Measurements from ENCODE around the gene SELENOT. TPM values are rescaled to one million over a fixed set of nuclear protein-coding genes. Genes with fewer than 3 reads are reported as not detected.

Gene SELENOT
- polyA plus RNA-seq, 3 donors: 210 to 549 (median 492) TPM

GRCh38 chr3:150611666-150612065 is 8.5 kb downstream of the SELENOT start:
- no peaks in the 10 kb centered on the region for H3K9me3 ChIP-seq (replicated peaks in 1 of 2; ENCODE audit: control insufficient read depth in 1 of 2, insufficient read depth in 1 of 2, low read length in 2 of 2)
- H3K9ac ChIP-seq (ENCODE audit: insufficient read depth, low read length, poor library complexity, severe bottlenecking): no peak overlapping the region
- H3K27ac Mint-ChIP-seq: no peak overlapping the region
- no peak overlapping the region for H3K4me3 Mint-ChIP-seq
- H3K36me3 ChIP-seq (replicated peaks in 1 of 2; ENCODE audit: control insufficient read depth in 1 of 2, insufficient read depth in 2 of 2, low read length in 2 of 2): peaks cover 13 to 32% of the 10 kb centered on the region in 2 donors
- peaks cover 41% of the 10 kb centered on the region for H3K4me1 Mint-ChIP-seq
- H2AFZ ChIP-seq (ENCODE audit: insufficient read depth, low read depth, low read length, poor library complexity, severe bottlenecking): no peak overlapping the region
- H3K36me3 Mint-ChIP-seq: peaks cover 25 to 36% of the 10 kb centered on the region in 2 donors
- no peaks in the 10 kb centered on the region for H3K27me3 Mint-ChIP-seq (ENCODE audit: low read depth in 3 of 3)
- no peaks in the 10 kb centered on the region for H3K27me3 ChIP-seq (ENCODE audit: control insufficient read depth in 2 of 2, insufficient read depth in 2 of 2, low read length in 2 of 2)
- no peak for TF ChIP-seq CTCF (IDR thresholded peaks at IDR 0.05)
- no peak overlapping the region for H3K27ac ChIP-seq (ENCODE audit: low read depth in 1 of 2, low read length in 2 of 2)
- no peak for DNase-seq
- H3K79me2 ChIP-seq (ENCODE audit: insufficient read depth, low read length): peaks cover 81% of the 10 kb centered on the region
- H3K4me3 ChIP-seq (replicated peaks in 1 of 3; ENCODE audit: low read depth in 2 of 3, low read length in 3 of 3): no peak overlapping the region
- peaks cover 10 to 27% of the 10 kb centered on the region in 2 donors for H3K4me1 ChIP-seq (ENCODE audit: control insufficient read depth in 1 of 2, insufficient read depth in 2 of 2, low read length in 2 of 2)
- WGBS (ENCODE audit: insufficient coverage): 98% methylated on average over 34 of the region's 34 CpGs
- no peak overlapping the region for H3K4me2 ChIP-seq (replicated peaks; ENCODE audit: extremely low read depth, low read length, poor library complexity, severe bottlenecking)
- intact Hi-C loops (cut with micrococcal nuclease): no loop called here
- H4K20me1 ChIP-seq (ENCODE audit: insufficient read depth, low read length): peaks cover 80% of the 10 kb centered on the region
- H3K9me3 Mint-ChIP-seq: peaks cover 0 to 2% (median 0%) of the 10 kb centered on the region in 7 donors

- intact Hi-C loops (cut with micrococcal nuclease): no loop called here
- Mint-ChIP-seq H3K27ac (no peak overlapping the region), H3K4me3 (no peak overlapping the region), H3K4me1 (peaks cover 37% of the 10 kb centered on the region), H3K27me3 (ENCODE audit: low read depth in 3 of 3) (no peaks in the 10 kb centered on the region), H3K9me3 (peaks cover 0 to 2% (median 0%) of the 10 kb centered on the region in 7 donors), H3K36me3 (peaks cover 28 to 32% of the 10 kb centered on the region in 2 donors)
- Histone ChIP-seq H3K9me3 (replicated peaks in 1 of 2; ENCODE audit: control insufficient read depth in 1 of 2, insufficient read depth in 1 of 2, low read length in 2 of 2) (no peaks in the 10 kb centered on the region), H4K20me1 (ENCODE audit: insufficient read depth, low read length) (peaks cover 80% of the 10 kb centered on the region), H3K4me2 (replicated peaks; ENCODE audit: extremely low read depth, low read length, poor library complexity, severe bottlenecking) (no peak overlapping the region), H3K4me1 (ENCODE audit: control insufficient read depth in 1 of 2, insufficient read depth in 2 of 2, low read length in 2 of 2) (peaks cover 5 to 19% of the 10 kb centered on the region in 2 donors), H2AFZ (ENCODE audit: insufficient read depth, low read depth, low read length, poor library complexity, severe bottlenecking) (no peak overlapping the region), H3K27me3 (ENCODE audit: control insufficient read depth in 2 of 2, insufficient read depth in 2 of 2, low read length in 2 of 2) (no peaks in the 10 kb centered on the region), H3K4me3 (replicated peaks in 1 of 3; ENCODE audit: low read depth in 2 of 3, low read length in 3 of 3) (no peak overlapping the region), H3K9ac (ENCODE audit: insufficient read depth, low read length, poor library complexity, severe bottlenecking) (no peak overlapping the region), H3K36me3 (replicated peaks in 1 of 2; ENCODE audit: control insufficient read depth in 1 of 2, insufficient read depth in 2 of 2, low read length in 2 of 2) (peaks cover 13 to 32% of the 10 kb centered on the region in 2 donors), H3K79me2 (ENCODE audit: insufficient read depth, low read length) (peaks cover 81% of the 10 kb centered on the region), H3K27ac (ENCODE audit: low read depth in 1 of 2, low read length in 2 of 2) (no peak overlapping the region)
- TF ChIP-seq CTCF (IDR thresholded peaks at IDR 0.05): no peak
- no CpG with 5 or more reads among the region's 1 CpG for WGBS (ENCODE audit: insufficient coverage)
- DNase-seq: no peak
Measured at GRCh38 chr3:150612494-150612893, 9.4 kb downstream of the SELENOT start.
